Esophagus mucosa (tissue), 1 donor: Measurements from ENCODE around the gene UQCR10. TPM values are rescaled to one million over a fixed set of nuclear protein-coding genes. Genes with fewer than 3 reads are reported as not detected.
A peak's percentile ranks its signal among the peaks of the same experiment; 100 is the strongest.

Experiments
- ATAC-seq: fragments of 200-7000 bp; cut with Tn5 transposase; one replicate; pipeline ENCODE4 v1.9.1; 2020
- total RNA-seq: library from RNA; stranded (reverse); gene quantifications from one replicate; pipeline ENCODE4 v1.2.4, GENCODE V29; 2023
- donor health status: DM: yes; HTN: yes; CAD: no.

Gene UQCR10
- total RNA-seq: 96.0 TPM

DNA sequence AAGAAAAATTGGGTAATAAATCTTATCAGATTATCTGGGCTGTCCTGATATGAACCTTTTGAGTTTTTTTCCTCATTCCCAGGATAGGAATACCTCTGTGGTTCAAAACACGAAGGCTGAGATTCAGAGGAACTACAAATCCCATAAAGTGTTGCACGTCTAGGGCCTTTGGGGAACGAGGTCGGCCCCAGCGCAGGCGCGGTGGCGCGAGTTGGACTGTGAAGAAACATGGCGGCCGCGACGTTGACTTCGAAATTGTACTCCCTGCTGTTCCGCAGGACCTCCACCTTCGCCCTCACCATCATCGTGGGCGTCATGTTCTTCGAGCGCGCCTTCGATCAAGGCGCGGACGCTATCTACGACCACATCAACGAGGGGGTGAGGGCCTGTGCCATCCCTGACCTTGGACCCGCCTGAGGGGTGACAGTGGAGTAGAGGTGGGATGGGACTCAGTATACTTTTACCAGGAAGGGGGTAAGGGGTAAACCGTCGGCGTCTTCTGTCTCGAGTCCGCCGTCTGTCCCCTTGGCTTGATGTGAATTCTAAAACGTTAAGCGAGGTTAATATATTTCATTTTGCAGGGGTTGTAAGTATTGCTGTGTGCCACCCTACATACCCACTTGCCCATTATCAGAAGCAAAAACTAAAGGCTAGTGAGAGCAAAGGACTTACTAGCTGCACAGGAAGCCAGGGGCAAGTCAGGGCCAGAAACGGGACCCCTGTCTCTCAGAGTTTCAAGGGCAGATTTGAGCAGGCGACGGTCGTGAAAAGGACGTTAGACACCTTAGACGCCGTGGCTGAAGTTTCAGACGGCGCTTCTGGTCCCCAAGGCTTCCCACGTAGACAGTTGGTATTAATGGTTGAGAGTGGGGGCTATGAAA is at the start of gene UQCR10:
Gene UQCR10 (plus strand): TSS at position 199 of the 881 bp plus-strand sequence. CDS start 30 bp downstream, at position 229.
- ATAC-seq: peak; percentile 75

GRCh38 chr22:29717789-29718188 is 49.4 kb upstream of the UQCR10 start:
- no peak for ATAC-seq

DNA sequence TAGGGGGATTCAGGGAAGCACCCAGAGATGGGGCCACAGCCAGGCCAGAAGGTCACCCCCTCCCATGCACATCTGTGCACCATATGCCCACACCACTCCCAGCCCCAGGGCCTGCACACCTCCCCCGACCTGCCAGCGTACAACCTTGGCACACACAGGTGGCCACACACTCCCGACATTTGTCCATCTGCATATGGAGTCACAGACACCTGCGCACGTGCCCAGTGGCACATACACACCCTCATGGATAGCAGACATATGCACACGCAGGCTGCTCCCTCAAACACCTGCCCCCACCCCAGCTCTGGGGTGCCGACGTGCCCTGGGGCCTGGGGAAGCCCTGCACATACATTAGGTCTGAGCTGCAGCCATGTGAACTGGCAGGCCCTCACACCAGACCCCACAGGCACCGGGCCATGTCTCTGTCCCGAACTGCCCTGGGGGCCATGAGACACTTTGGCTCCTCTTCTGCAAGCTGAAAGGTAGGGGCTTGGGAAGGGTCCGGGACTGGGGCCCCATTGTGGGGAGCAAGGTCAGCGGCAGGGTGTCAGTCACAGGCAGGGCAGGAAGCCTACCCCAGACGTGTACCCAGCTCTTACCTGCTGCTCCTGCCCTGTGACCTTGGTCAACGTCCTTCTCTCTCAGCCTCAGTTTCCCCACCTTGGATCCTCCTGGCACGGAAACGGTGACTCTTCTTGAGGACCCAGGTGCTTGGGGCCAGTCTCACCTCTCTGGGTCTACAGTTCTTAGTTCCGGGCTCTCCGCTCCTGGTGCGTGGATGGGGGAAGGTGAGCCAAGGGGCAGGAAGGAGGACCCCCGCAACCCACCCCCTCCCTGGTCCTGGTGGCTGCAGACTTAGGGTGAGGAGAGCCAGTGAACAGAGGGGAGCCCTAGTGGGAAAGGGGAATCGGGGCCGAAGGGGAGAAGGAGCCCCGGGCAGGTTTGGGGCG is 47.9 kb upstream of the UQCR10 start:
- ATAC-seq: no peak

DNA sequence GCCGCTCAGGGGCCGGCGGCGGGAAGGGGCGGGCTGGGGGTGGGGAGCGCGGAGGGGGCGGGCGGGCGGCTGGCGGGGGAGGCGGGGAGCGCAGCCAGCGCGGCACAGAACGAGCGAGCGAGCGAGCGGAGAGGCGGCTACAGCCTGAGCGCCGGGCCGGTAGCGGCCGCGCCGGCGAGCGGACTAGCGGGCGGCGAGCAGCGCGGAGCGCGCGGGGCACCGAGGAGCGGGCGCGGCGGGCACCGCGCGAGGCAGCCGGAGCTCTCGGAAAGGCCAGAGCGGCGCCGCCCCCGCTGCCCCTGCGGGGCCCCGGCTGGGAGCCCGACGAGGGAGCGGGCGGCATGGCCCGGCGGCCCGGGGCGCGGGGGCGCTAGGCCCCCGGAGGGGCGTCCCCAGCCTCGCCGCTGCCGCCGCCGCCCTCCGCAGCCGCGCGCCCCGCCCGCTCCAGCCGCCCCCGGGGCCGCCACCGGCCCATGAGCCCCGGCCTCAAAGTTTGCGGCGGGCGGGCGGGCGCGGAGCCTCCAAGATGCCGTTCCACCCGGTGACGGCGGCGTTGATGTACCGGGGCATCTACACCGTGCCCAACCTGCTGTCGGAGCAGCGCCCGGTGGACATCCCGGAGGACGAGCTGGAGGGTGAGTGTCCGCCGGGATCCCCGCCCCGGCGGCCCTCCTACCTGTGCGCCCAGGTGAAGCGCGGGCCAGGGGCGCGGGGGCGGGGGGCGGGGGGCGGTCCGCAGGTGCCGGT is 47.1 kb upstream of the UQCR10 start, which contains the start of gene CABP7:
Gene CABP7 (plus strand): TSS at position 105 of the 747 bp plus-strand sequence. CDS start 422 bp downstream, at position 527.
- no peak for ATAC-seq

DNA sequence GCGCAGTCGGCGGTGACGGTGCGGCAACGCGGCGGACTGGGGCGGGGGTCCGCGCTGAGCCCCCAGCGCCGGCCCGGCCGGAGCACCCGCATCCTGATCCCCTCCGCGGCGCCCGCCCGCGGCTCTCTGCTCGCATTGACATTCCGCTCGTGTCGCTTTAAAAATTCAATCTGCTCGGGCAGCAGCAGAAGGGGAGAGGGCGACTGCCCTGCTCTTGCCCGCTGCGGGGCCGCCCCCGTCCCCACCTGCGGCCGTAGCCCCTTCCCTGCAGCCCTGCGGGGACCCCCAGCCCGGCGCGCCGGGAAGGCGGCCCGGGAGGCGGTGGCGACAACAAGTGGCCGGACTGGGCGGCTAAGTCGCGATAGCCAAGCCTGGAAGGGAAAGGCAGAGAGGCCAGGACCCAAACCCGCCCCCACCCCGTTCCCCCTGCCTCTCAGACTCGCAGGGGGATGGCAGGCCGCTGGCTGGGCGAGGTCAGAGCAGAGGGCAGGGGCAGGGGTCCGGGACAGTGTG is 46.3 kb upstream of the UQCR10 start:
- ATAC-seq: no peak

GRCh38 chr22:29722151-29722550 is 45.0 kb upstream of the UQCR10 start:
- ATAC-seq: no peak

DNA sequence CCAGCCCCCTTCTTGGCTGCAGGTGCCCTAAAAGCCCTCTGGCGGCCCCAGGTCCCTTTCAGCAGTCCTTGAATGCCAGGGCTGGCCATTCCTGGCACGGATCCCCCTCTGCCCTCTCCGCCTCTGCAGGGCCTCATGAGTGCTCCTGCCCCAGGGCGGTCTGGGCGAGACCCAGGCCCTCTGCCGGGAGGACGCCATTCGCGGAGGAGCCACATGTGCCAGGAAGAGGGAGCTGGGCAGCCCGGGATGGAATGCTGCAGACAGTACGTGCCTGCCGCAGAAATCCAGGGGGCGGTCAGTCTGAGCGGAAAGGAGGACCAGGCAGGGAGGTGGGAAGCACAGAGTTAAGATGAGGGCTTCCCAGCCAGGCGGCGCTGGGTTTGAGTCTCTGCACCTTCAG is 44.6 kb upstream of the UQCR10 start:
- ATAC-seq: no peak

DNA sequence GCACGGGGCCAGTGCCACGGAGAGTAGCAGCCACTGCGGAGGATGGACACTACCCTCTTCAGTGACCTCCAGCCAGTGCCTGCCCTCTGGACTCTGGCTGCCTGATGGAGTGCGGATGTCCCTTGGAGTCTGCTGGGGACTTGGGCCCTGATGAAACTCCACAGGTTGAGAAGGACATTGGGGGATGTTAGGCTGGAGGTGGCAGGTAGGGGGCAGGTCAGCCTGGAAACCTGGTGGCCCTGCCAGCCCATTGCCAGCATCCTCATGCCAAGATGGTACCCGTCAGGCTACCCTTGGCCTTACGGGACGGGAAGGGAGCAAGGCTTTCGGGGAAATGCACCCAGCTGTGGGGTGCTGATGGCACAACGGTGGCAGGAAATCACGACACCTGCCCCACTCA is 43.4 kb upstream of the UQCR10 start:
- ATAC-seq: no peak

GRCh38 chr22:29724843-29725242 is 42.3 kb upstream of the UQCR10 start:
- no peak for ATAC-seq

GRCh38 chr22:29726106-29726505 is 41.1 kb upstream of the UQCR10 start:
- ATAC-seq: no peak

DNA sequence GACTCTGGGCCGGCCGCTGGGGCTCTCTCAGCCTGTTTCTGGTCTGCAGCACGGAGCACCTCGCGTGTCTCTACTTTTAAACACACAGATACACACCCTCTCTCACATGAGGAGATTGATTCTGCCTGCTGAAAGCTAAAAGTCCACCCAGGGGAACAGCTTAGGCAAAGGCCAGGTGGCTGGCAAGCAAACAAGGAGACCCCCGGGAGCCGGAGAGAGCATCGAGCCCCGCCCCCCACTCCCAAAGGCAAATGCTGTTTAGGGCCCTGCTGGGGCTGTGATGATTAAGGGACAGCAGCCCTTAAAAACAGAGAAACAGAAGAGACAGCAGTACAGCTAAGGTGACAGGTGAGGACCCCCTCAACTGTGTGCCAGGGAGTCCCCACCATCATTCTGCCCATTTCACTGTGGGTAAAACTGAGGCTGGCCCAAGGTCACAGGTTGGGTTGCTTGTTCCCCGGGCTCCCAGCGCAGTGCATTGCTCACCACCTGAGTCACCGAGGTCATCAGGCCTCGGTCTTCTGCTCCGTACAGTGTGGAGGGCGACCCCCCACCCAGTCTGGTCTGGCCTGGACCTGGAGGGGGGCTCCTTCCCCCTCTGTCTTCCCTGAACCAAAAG is 40.5 kb upstream of the UQCR10 start:
- no peak for ATAC-seq

DNA sequence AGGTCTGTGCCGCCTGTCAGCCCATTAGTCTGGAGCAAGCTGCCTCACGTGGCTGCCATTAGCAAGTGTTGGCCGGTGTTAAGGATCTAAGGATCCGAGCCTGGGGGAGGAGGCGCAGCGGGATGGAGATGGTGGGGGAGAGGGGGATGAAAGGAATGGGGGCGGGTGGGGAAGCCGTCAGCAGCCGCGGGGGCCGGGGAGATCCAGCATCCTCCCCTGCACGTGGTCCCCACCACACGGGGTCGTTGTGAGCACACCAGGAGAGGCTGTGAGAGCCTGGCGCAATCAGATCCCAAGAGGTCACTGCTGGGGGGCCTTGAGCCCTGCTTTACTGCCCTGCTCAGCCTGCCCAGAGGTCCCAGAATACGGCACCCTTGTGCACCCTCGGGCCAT is 40.0 kb upstream of the UQCR10 start:
- ATAC-seq: no peak

DNA sequence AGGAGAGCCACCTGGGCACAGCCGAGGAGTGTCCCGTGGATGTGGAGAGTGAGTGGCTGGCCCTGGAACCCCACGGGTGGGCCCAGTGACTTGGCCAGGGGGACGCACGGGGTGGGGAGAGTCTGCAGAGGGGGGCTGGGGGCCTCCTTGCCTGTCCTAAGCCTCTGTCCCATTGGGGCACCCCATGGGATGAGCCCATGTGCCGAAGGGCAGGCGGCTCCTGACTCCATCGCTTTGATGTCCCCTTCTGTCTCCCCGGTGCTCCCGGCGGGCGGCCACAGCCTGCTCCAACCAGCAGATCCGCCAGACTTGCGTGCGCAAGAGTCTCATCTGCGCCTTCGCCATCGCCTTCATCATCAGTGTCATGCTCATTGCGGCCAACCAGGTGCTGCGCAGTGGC is 38.0 kb upstream of the UQCR10 start:
- no peak for ATAC-seq

- no peak for ATAC-seq
Observed at GRCh38 chr22:29731058-29731850, 35.9 kb upstream of the UQCR10 start.

DNA sequence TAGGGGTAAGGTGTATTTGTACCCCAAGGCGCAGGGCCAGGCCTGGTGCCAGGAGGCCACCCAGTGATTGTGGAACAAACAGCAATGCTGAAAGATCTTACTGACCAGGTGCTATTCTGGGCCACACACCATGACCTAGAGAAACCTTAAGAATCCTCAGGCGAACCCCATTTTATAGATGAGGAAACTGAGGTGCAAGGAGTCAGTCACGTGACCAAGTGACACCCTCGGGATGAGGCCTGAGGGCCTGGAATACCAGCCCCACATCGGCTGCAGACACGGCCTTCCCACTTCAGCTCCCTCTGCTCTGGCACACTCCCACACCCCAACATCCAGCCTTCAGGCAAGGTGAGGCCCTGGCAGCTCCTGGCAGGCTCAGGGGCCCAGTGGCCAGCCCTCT is 34.3 kb upstream of the UQCR10 start:
- ATAC-seq: peak; percentile 2

DNA sequence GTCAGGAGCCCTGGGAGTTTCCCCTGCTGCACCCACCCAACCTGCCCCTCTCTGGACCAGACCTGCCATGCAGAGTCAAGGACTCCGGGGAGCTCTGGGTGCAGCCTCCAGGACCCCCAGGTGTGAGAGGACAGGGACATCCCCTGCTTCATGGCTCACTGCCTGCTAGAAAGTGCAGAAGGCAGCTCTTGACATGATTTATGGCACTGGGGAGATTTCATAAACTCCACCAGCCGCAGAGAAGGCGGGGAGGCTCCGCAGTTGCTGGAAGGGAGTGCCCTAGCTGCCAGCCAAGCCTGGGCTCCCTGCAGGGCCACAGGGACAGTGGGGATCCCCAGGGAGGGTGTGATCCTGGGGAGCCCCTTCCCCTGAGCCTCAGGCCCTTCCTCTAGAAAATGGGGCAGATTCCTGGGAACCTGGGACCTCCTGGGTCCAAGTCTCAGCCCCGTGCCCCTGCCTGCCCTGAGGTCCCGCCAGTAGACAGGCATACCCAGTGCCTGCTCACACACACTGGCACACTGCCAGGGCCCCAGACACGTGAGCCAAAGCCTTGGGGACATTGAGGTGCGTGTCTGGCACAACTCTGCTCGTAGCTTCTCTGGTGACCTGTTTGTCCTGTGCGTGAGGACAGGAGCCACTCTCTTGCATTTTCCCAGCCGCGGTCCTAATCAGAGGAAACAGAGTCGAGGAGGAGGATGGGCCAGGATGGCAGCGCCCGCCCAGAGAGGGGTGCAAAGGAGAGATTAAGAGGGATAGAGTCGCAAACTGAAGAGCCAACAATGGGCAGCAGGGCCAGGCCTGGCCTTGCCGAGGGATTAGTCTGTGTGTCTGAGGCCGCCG is 33.6 kb upstream of the UQCR10 start:
- ATAC-seq: peak; percentile 52

- ATAC-seq: no peak
Observed at GRCh38 chr22:29734406-29734805, 32.8 kb upstream of the UQCR10 start.

GRCh38 chr22:29734838-29735237 is 32.3 kb upstream of the UQCR10 start:
- no peak for ATAC-seq

GRCh38 chr22:29735416-29735815 is 31.8 kb upstream of the UQCR10 start:
- no peak for ATAC-seq
